Germinal center (tissue), 1 donor: ENCODE measurements around the gene WDPCP.
A peak's percentile ranks its signal among the peaks of the same experiment; 100 is the strongest.
"Not testable (repeated sequence)": the region's sequence is repeated elsewhere in the genome, so short reads cannot be mapped to it uniquely, and the experiment has no call there.

Experiments
- DNase-seq: peaks from one replicate; pipeline ENCODE4 v3.0.0; 2012; ENCODE audit warnings: mixed read lengths, low spot score

Gene WDPCP

GRCh38 chr2:63590626-63591408 lies 2.5 kb upstream of the WDPCP start:
- DNase-seq: no peak

- no peak for DNase-seq
Observed at GRCh38 chr2:63589148-63589958, 1.1 kb upstream of the WDPCP start.

- no peak for DNase-seq
Observed at GRCh38 chr2:63587814-63588384, 378 bp downstream of the WDPCP start.

- no peak for DNase-seq
Observed at GRCh38 chr2:63582873-63583272, 5.4 kb downstream of the WDPCP start.

- no peak for DNase-seq
Observed at GRCh38 chr2:63581298-63581961, 6.8 kb downstream of the WDPCP start.

- no peak for DNase-seq
Observed at GRCh38 chr2:63580651-63581297, 7.5 kb downstream of the WDPCP start.

GRCh38 chr2:63578767-63579166 lies 9.5 kb downstream of the WDPCP start:
- DNase-seq: no peak

GRCh38 chr2:63576546-63576945 lies 11.7 kb downstream of the WDPCP start:
- no peak for DNase-seq

GRCh38 chr2:63573726-63574345 lies 14.4 kb downstream of the WDPCP start:
- not testable (repeated sequence) for DNase-seq

- DNase-seq: not testable (repeated sequence)
Observed at GRCh38 chr2:63573026-63573425, 15.3 kb downstream of the WDPCP start.

- no peak for DNase-seq
Observed at GRCh38 chr2:63572001-63572400, 16.3 kb downstream of the WDPCP start.

GRCh38 chr2:63571291-63571690 lies 17.0 kb downstream of the WDPCP start:
- DNase-seq: no peak

- no peak for DNase-seq
Observed at GRCh38 chr2:63569740-63570139, 18.5 kb downstream of the WDPCP start.

GRCh38 chr2:63562751-63563150 lies 25.5 kb downstream of the WDPCP start:
- DNase-seq: no peak

- not testable (repeated sequence) for DNase-seq
Observed at GRCh38 chr2:63558922-63559321, 29.4 kb downstream of the WDPCP start.

GRCh38 chr2:63557819-63558218 lies 30.5 kb downstream of the WDPCP start:
- not testable (repeated sequence) for DNase-seq

GRCh38 chr2:63555931-63556330 lies 32.3 kb downstream of the WDPCP start:
- DNase-seq: no peak

GRCh38 chr2:63555299-63555698 lies 33.0 kb downstream of the WDPCP start:
- no peak for DNase-seq

- no peak for DNase-seq
Observed at GRCh38 chr2:63553049-63553448, 35.2 kb downstream of the WDPCP start.

- no peak for DNase-seq
Observed at GRCh38 chr2:63545023-63545422, 43.3 kb downstream of the WDPCP start.

- peak; percentile 6 for DNase-seq
Observed at GRCh38 chr2:63544017-63544627, 44.2 kb downstream of the WDPCP start.
